GM21381 (cell line): ENCODE results near the gene GSTP1.
"Not testable (repeated sequence)": the region's sequence is repeated elsewhere in the genome, so short reads cannot be mapped to it uniquely, and the experiment has no call there.

Experiments
- ATAC-seq: cut with Tn5 transposase; IDR thresholded peaks from one replicate; pipeline ENCODE4 v1.9.1; 2021; ENCODE audit warnings: mild to moderate bottlenecking, moderate library complexity; ENCODE audit not compliant: unreplicated experiment

The GSTP1 gene

DNA sequence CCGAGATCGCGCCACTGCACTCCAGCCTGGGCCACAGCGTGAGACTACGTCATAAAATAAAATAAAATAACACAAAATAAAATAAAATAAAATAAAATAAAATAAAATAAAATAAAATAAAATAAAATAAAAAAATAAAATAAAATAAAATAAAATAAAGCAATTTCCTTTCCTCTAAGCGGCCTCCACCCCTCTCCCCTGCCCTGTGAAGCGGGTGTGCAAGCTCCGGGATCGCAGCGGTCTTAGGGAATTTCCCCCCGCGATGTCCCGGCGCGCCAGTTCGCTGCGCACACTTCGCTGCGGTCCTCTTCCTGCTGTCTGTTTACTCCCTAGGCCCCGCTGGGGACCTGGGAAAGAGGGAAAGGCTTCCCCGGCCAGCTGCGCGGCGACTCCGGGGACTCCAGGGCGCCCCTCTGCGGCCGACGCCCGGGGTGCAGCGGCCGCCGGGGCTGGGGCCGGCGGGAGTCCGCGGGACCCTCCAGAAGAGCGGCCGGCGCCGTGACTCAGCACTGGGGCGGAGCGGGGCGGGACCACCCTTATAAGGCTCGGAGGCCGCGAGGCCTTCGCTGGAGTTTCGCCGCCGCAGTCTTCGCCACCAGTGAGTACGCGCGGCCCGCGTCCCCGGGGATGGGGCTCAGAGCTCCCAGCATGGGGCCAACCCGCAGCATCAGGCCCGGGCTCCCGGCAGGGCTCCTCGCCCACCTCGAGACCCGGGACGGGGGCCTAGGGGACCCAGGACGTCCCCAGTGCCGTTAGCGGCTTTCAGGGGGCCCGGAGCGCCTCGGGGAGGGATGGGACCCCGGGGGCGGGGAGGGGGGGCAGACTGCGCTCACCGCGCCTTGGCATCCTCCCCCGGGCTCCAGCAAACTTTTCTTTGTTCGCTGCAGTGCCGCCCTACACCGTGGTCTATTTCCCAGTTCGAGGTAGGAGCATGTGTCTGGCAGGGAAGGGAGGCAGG lies at the start of gene GSTP1:
Gene GSTP1 (plus strand): TSS at position 566 of the 958 bp plus-strand sequence. CDS start 32 bp downstream, at position 598.
- peak; percentile 60 for ATAC-seq

DNA sequence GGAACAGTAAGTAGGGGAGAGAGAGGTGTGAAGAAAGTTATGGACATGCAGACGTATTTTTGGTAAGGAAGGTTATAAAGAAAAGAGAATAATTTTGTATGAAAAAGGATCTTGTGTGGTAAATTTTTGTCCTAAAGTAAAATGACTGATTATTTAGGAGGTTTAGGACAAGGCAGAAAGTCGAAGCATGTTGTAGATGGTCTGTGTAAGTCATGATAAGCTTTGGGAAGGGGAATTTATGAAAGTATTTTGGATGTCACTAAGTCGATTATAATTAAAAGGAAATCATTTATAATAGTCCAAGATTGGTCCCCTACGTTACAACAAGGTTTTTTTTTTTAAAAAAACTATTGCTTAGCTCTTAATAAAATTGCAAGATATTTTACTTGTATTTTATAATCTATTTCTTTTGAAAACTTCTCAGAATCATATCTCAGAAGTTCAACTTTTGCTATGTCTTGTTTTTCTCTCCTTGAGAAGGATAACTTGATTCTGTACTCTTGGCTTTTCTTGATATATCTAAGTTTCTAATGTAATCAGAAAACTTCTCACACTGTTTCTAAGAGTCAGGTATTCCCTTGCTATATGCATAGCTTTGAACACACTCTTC lies 49.4 kb upstream of the GSTP1 start:
- no peak for ATAC-seq

DNA sequence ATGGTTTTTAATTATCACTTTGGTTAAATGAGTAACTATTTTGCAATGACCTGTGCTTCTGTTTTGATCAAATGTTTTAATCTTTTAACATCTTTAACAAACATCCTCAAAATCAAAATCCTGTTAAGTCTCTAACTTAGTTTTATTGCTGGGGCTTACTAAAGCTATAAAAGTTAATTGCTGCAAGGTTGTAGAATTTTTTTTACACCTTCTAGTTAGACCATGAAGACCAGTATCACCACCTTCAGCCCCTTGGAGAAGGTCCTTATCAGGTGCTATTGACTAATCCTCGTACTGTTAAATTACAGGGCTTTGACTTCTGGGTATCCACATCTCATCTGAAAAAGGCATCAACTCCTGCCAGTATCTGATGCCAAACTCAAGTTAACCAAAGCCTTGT lies 48.1 kb upstream of the GSTP1 start:
- ATAC-seq, result no peak

DNA sequence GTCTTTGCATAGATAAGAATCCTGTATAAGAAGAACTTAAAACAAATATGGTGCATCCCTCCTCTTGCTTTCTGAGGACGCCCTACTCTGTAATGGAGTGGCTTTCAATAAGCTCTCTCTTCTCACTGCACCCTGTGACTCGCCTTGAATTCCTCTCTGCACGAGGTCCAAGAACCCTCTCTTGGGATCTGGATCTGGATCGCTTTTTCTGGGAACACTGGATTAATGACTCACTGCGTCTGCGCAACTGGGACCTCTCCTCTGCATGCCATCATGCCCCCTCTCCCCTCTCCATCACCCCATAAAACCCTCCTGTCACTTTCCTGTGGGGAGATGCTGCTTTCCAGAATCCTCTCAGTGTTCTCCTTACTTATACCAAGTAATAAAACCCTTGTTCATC lies 45.3 kb upstream of the GSTP1 start:
- ATAC-seq, result no peak

DNA sequence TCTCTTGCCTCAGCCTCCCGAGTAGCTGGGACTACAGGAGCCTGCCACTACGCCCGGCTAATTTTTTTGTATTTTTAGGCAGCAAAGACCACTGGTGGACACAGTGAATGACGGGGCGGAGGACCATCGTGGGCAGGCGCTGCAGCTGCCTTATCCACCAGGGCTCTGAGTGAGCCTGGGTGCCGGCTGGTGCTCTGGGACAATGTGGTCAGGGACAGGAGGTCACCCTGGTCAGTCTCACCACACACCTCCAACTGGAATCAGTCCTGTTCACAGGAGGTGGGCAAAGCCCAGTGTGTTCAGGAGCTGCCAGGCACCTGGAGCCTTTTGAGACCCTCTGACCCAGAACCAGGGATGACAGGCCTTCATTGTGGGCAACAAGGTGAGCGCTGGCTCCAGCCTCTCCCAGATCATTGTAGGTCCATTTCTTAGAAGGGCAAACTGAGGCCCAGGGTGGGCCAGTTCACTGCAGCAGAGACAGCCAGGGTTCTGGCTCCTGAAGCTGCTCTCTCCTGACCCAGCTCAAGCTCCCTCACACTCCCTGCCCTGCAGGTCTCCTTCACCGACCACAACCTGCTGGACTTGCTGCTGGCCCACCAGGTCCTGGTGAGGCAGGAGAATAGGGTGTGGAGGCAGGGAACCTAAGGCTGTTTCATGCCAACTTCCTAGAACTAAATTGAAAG lies 44.6 kb upstream of the GSTP1 start:
- no peak for ATAC-seq

DNA sequence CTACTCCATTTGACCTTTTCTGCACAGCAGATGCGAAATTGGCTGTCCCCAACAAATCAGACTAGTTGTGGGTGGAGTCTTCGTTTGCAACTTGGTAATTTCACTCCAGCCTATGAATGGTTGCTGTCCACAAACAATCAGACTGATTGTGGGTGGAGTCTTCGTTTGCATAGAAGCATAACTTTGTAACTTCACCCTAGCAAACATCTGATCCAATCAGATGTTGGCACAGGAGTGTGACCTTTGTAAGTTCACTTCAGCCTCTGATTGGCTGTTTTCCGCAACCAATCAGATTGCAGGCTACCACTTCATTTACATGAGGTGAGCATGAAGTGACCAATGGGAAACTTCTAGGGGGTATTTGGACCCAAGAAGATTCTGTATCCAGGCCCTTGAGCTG lies 44.1 kb upstream of the GSTP1 start:
- no peak for ATAC-seq

DNA sequence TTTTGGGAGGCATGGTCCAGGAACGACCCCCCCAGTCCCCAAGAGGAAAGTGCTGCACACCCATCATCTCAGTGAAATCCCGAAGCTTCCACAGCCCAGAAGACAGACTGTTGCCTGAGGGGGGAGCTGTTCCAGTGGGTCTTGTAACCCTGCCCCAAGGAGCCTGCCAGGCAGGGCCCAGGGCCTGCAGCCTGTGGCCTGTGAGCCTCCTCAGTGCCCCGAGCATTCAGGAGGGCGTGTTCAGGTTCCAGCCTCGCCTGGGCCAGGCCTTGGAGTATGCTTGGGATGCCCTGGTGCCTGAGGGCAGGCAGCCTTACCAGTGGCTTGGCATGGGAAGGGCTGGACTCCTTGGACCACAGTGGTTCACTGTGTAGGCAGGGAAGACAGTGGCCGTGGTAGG lies 42.4 kb upstream of the GSTP1 start:
- ATAC-seq, result no peak

DNA sequence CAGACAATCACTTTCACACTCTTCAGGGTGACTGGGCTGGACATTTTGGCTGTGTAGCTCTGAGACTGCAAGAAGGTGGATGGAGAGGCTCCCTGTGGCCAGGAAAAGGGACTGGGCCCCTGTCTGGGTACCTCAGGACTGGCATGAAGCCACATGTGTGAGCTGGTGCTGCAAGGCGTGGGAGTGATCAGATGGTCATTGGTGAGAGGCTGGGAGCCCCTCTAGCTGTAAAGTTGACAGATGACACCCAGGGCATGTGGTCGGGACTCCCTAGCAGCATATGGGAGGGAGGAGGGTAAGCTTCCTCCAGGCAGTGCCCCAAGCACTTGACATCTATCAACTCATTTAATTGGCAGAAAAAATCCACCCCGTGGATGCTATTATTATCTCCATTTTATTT lies 41.4 kb upstream of the GSTP1 start:
- ATAC-seq, result no peak

DNA sequence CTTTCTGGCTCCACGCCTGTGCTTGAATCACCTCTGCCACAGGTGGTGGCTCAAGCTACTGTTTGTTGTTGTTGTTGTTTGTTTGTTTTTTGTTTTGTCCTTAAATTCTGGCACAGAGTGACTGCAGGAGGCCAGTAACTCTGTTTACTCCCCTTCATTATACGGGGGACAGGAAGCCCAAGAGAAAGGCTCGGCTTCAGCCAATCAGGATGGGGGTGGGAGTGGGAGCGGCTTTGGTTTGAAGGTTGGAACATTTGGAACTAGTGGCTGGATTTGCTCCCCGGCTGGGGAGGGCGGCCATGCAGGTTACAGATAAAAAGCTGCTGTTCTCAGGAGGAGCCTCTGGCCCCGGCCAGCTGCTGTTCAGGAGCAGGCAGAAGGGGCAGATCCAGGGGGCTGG lies 40.6 kb upstream of the GSTP1 start:
- no peak for ATAC-seq

DNA sequence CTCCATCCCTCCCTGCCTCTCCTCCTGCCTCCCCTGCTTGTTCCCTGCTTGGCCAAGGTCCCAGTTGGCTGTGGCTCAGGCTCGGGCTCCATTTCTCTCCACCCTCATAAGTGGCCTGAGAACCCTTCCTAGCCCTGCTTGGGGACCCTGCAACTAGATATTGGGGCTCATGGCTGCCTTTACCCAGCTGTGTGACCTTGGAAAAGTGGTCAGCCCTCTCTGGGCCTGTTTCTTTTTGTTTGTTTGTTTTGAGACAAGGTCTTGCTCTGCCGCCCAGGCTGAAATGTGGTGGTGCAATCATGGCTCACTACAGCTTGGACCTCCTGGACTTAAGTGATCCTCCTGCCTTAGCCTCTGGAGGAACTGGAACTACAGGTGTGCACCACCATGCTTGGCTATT lies 40.0 kb upstream of the GSTP1 start:
- no peak for ATAC-seq

DNA sequence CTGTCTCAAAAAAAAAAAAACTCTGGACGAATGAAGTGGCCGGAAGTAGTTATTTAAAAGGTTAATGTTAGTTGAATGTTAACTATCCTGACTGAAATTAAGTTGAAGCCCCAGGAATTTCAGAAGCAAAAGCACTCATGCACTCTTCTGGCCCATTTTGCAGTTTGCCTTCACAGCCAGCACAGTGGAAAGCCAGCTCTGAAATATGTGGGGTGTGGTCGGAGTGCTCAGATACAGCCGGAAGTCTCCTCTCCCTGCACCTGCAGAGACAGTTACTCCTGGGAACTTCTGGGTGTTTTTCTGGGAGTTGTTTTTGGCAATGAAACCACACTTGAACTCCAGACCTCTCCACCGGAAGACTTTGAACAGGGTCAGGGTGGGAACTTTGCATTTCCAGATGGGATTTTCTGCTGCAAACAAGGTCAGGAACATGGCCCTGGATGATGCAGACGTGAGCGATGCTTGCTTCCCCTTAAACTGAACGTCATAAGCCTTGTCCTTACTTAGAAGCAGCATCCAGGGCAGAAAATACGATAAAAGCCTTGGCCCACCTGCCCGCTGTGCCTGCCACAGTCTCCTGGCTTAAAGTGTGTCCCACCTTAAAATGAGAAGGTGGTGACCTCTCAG lies 38.9 kb upstream of the GSTP1 start:
- no peak for ATAC-seq

DNA sequence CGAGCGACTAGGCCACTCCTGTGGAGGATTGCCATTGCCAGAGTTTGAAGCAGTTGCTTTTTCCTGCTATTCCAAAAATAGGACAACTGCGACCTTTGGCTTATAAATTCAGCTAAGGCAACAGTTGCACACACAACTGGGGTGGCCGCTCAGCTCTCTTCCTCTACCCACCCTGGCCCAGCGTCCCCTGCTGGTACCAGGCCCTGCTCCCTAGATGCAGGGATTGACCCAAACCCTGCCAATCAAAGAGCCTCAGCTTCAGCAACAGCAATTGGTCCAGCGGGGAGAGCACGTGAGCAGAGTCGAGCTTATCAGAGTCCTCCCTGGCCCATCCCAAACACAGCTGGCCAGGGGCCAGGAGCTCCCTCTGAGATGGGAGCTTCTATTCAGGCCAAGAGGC lies 38.3 kb upstream of the GSTP1 start:
- no peak for ATAC-seq

DNA sequence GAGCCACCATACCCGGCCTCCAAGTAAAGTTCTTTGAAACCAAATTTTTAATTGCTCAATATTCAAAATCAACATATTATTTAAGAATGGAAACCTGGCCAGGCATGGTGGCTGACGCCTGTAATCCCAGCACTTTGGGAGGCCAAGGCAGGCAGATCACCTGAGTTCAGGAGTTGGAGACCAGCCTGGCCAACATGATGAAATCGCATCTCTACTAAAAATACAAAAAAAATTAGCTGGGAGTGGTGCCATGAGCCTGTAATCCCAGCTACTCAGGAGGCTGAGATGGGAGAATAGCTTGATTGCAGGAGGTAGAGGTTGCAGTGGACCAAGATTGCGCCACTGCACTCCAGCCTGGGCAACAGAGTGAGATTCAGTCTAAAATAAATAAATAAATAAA lies 35.5 kb upstream of the GSTP1 start:
- not testable (repeated sequence) for ATAC-seq

DNA sequence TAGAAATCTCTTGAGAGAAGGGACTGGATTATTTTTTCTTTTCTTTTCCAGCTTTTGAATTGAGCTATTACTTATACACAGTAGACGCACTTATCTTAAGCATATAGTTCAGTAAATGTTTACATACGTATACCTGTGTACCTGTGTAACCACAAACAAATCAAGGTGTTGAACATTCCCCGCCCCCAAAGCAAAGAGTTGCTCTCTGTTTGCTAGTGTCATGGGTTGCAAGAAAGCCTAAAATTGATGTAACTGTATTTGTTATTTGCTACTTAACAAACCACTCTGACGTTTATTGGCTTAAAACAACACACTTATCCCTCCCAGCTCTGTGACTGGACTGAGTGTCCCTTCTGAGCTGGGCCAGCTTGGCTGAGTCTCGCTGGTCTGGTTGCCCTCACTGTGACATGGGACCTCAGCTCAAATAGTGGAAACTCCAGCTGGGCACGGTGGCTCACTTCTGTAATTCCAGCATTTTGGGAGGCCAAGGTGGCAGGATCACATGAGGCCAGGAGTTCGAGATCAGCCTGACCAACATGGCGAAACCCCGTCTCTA lies 35.0 kb upstream of the GSTP1 start:
- no peak for ATAC-seq

DNA sequence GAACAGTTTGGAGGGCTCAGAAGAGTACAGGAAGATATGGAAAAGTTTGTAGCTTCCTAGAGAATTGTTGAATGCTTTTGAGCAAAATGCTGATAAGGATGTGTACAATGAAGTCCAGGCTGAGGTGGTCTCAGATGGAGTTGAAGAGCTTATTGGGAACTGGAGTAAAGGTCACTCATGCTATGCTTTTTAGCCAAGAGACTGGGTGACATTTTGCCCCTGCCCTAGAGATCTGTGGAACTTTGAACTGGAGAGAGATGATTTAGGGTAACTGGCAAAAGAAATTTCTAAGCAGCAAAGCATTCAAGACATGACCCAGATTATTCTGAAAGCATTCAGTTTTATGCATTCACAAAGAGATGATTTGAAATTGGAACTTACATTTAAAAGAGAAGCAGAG lies 32.5 kb upstream of the GSTP1 start:
- ATAC-seq, result no peak

DNA sequence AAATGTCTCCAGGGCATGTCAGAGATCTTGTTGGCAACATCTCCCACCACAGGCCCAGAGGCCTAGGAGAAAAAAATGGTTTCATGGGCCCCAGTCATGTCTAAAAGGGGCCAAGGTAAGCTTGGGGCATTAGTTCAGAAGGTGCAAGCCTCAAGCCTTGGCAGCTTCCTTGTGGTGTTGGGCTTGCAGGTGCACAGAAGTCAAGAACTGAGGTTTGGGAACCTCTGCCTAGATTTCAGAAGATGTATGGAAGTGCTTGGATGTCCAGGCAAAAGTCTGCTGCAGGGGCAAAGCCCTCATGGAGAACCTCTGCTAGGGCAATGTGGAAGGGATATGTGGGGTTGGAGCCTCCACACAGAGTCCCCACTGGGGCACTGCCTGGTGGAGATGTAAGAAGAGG lies 31.9 kb upstream of the GSTP1 start:
- ATAC-seq, result not testable (repeated sequence)

DNA sequence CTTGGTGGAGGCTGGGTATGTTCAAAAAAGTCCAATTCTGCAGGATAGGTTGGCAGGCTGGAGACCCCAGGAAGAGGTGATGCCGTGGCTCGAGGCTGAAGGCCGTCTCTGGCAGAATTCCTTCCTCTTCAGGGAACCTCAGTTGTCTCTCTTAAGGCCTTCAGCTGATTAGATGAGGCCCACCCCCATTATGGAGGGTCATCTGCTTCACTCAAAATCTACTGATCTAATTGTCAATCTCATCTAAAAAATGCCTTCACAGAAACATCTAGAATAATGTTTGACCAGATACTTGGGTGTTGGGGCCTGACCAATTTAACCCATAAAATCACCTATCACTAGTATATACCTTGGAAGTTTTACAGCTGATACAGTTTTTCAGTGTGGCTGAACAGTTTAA lies 27.4 kb upstream of the GSTP1 start:
- ATAC-seq, result no peak

DNA sequence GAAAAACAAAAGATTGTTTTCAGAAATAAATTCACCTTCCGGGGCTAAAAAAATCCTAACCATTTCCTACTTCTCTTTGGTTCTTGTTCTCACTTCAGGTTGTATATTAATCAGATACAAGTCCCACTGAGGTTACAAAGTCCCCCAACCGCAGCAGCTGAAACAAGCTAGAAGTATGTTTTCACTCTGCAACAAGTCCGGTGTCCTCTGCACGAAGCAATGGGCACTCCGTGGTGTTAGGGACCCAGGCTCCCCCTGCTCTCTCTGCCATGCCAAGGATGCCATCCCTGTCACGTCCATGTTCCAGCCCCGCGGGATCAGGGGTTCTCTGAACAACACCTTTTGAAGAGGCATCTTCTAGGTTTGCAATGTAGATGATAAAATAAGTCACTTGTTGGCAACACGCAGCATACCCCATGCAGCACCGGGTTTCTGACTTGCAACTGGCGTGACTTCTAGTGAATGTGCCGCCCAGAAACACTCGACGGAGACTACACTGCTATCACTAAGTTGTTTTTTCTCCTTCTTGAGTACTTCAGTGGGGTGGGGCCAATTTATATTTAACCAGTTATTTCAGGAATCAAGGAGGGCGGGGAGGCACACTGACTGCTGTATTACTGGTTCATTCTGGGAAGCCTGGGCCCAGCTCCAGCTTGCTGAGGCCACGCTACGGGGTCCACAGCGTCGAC lies 25.4 kb upstream of the GSTP1 start:
- ATAC-seq, result no peak

DNA sequence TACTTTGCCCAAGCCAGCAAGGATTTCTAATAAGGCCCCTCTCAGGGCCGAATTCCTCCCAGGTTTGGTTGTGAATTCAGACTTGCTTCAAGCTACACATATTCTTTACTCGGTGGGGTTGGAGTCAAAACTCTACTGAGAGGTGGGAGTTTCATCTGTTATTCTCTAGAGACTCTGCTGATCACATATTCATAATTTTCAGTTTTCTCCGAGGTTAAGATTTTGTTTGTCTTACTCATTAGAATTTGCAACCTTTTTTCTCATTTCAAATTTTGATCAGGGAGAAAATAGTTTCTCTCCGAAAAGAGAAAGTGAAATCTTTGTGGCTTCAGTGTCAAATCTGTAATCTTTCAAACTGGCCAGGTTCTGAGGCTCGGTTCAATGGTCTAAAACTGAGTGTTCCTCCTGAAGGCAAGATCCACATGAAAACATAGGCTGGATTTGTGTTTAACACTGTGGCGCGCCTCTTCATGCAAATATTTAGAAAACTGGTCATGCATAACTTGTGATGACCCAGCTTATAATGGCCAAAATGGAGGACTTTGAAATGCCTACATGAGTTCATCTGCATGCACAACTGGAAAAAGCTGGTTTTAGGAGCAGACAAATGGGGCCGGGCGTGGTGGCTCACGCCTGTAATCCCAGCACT lies 21.5 kb upstream of the GSTP1 start:
- ATAC-seq, result peak; percentile 65
